ENCODE data around the gene HCRTR2. TPM values are rescaled to one million over a fixed set of nuclear protein-coding genes. Genes with fewer than 3 reads are reported as not detected.

The HCRTR2 gene
- total and polyA plus RNA-seq, 2 of the 8 experiments (the other 6 are each of a cell fraction or from before 2014, with no cell fraction given): 0.19 to 0.23 TPM

DNA sequence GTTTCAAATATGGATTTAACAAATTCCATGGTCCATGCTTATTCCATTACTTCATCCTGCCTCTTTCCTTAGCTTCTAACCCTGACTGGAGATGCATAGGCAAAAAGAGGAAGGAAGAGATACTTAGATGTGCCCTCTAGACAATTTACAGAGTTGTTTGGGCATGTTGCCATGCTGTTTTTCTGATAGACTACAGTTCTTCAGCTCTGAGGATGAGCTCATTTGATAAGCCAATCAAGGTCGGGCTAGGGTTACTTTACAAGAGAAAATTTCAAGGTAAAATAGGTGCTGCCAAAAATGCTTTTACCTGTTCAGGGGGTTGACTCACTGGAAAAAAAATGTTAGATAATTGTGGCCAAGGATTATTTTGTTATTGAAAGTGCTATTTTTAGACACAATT, 5.9 kb downstream of the HCRTR2 start (continued):
- no peak for TF ChIP-seq RBBP5 (IDR thresholded peaks at IDR 0.05; ENCODE audit: borderline replicate concordance, low read depth, low read length)
- no peak for TF ChIP-seq SIN3A (conservative IDR thresholded peaks at IDR 0.05 in 1 of 2, IDR thresholded peaks at IDR 0.05 in 1 of 2; ENCODE audit: low read depth in 1 of 2, low read length in 2 of 2)

Data from H1 (cell line).